WTC11 (cell line): Measurements from ENCODE around the gene OR11H7. TPM values are rescaled to one million over a fixed set of nuclear protein-coding genes. Genes with fewer than 3 reads are reported as not detected.

Source experiments
- total RNA-seq: library from RNA; stranded (reverse); gene quantifications from 3 replicates; pipeline ENCODE4 v1.2.3, GENCODE V29; 2021

OR11H7 gene
- total RNA-seq, 1 experiment from 2014 or later = not detected

Other genes starting within 250 kb of the OR11H7 start
- not detected in 3 replicates for gene OR4Q2, start 226.8 kb upstream of the OR11H7 start, total RNA-seq
- not detected in 3 replicates for gene OR4K14, start 209.7 kb upstream of the OR11H7 start, total RNA-seq
- gene OR4K13, start 192.9 kb upstream of the OR11H7 start, total RNA-seq = not detected in 3 replicates
- gene OR4L1, start 168.9 kb upstream of the OR11H7 start, total RNA-seq = not detected in 3 replicates
- not detected in 3 replicates for gene OR4K17, start 118.2 kb upstream of the OR11H7 start, total RNA-seq
- not detected in 3 replicates for gene OR4N5, start 90.2 kb upstream of the OR11H7 start, total RNA-seq
- gene OR11G2, start 38.1 kb upstream of the OR11H7 start, total RNA-seq = not detected in 3 replicates
- gene OR11H6, start 5.3 kb upstream of the OR11H7 start, total RNA-seq = not detected in 3 replicates
- not detected in 3 replicates for gene OR11H4, start 10.3 kb downstream of the OR11H7 start, total RNA-seq
- gene TTC5, start 77.0 kb downstream of the OR11H7 start, total RNA-seq = 15.9 to 19.2 TPM (median 18.1 TPM) in 3 replicates
- 149 to 155 TPM (median 151 TPM) in 3 replicates for gene CCNB1IP1, start 104.3 kb downstream of the OR11H7 start, total RNA-seq
- 34.5 to 37.1 TPM (median 36.8 TPM) in 3 replicates for gene PARP2, start 114.7 kb downstream of the OR11H7 start, total RNA-seq
- gene TEP1, start 184.5 kb downstream of the OR11H7 start, total RNA-seq = 16.0 to 19.4 TPM (median 18.8 TPM) in 3 replicates
- gene KLHL33, start 207.2 kb downstream of the OR11H7 start, total RNA-seq = 0.07 to 0.18 TPM (median 0.17 TPM) in 3 replicates
- gene OSGEP, start 225.8 kb downstream of the OR11H7 start, total RNA-seq = 33.3 to 40.0 TPM (median 37.3 TPM) in 3 replicates
- 299 to 324 TPM (median 308 TPM) in 3 replicates for gene APEX1, start 226.2 kb downstream of the OR11H7 start, total RNA-seq
- 28.3 to 34.1 TPM (median 29.7 TPM) in 3 replicates for gene PIP4P1, start 232.5 kb downstream of the OR11H7 start, total RNA-seq
- gene PNP, start 240.4 kb downstream of the OR11H7 start, total RNA-seq = 72.7 to 95.8 TPM (median 75.0 TPM) in 3 replicates